Subcutaneous abdominal adipose tissue (tissue), 5 donors: ENCODE data around the gene REXO5.
"Not testable (repeated sequence)": the region's sequence is repeated elsewhere in the genome, so short reads cannot be mapped to it uniquely, and the experiment has no call there.

Experiments used
- H3K27ac ChIP-seq: one replicate; pipeline ENCODE4 v1.7.0; 2013; ENCODE audit warnings: low read depth, mild to moderate bottlenecking, inconsistent platforms, low read length, moderate library complexity
- H3K27me3 ChIP-seq, 5 donors: one replicate each; pipeline ENCODE4 v1.7.0; 2013; ENCODE audit warnings: low read length in 5 of 5, inconsistent platforms in 1 of 5; ENCODE audit not compliant: control insufficient read depth in 5 of 5, insufficient read depth in 4 of 5
- H3K36me3 ChIP-seq, 5 donors: one replicate each; pipeline ENCODE4 v1.7.0; 2013; ENCODE audit warnings: low read length in 5 of 5; ENCODE audit not compliant: control insufficient read depth in 5 of 5, insufficient read depth in 5 of 5
- H3K4me1 ChIP-seq, 5 donors: one replicate each; pipeline ENCODE4 v1.7.0; 2013; ENCODE audit warnings: low read length in 5 of 5, mild to moderate bottlenecking in 3 of 5, moderate library complexity in 1 of 5; ENCODE audit not compliant: control insufficient read depth in 5 of 5, insufficient read depth in 5 of 5
- H3K4me3 ChIP-seq, 5 donors: one replicate each; pipeline ENCODE4 v1.7.0; 2013; ENCODE audit warnings: low read length in 5 of 5, low read depth in 1 of 5
- H3K9ac ChIP-seq, 5 donors: one replicate each; pipeline ENCODE4 v1.7.0; 2013; ENCODE audit warnings: low read length in 5 of 5, mild to moderate bottlenecking in 4 of 5, moderate library complexity in 3 of 5
- H3K9me3 ChIP-seq, 5 donors: one replicate each; pipeline ENCODE4 v1.7.0; 2013; ENCODE audit warnings: low read length in 5 of 5; ENCODE audit not compliant: control insufficient read depth in 5 of 5
- donor health status: healthy.
- donor health status: healthy.
- donor health status: healthy.
- donor health status: healthy.
- donor health status: healthy.

The REXO5 gene

GRCh38 chr16:20798364-20798763, 8.0 kb upstream of the REXO5 start:
- Histone ChIP-seq H3K4me1 (no peaks in the 10 kb centered on the region), H3K9ac (no peak overlapping the region), H3K27me3 (no peaks in the 10 kb centered on the region), H3K36me3 (peaks cover 9 to 35% (median 20%) of the 10 kb centered on the region in 5 donors), H3K4me3 (no peak overlapping the region), H3K9me3 (no peaks in the 10 kb centered on the region), H3K27ac (no peak overlapping the region)

DNA sequence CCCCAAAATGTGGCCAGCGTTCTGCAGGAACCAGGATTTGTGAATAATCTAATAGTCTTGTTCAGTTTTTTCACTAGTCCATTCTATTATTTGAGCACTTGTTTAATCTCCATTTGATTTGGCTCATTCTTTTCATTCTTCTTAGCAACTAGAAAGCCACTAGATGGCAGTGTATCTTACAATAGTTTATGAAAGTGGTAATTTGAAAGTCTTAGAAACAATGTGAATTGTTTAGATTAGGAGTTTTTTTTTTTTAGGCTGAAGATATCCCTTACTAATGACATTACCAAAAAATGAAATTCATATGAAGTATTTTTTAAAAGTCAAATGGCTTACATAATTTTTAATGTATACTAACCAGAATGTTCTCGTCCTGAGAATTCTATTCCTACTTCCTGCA, 6.7 kb upstream of the REXO5 start:
- Histone ChIP-seq H3K9me3 (no peaks in the 10 kb centered on the region), H3K36me3 (peaks cover 9 to 35% (median 20%) of the 10 kb centered on the region in 5 donors), H3K27me3 (no peaks in the 10 kb centered on the region), H3K9ac (no peak overlapping the region), H3K4me3 (no peak overlapping the region), H3K4me1 (no peaks in the 10 kb centered on the region), H3K27ac (no peak overlapping the region)

- H3K27ac ChIP-seq: no peak overlapping the region
- H3K4me1 ChIP-seq: peaks cover 0 to 11% (median 10%) of the 10 kb centered on the region in 5 donors
- H3K27me3 ChIP-seq: no peaks in the 10 kb centered on the region
- H3K9ac ChIP-seq: no peak overlapping the region
- no peaks in the 10 kb centered on the region for H3K9me3 ChIP-seq
- H3K36me3 ChIP-seq: peaks cover 9 to 29% (median 19%) of the 10 kb centered on the region in 5 donors
- H3K4me3 ChIP-seq: no peak overlapping the region
Measured at GRCh38 chr16:20801278-20801677, 5.0 kb upstream of the REXO5 start.

DNA sequence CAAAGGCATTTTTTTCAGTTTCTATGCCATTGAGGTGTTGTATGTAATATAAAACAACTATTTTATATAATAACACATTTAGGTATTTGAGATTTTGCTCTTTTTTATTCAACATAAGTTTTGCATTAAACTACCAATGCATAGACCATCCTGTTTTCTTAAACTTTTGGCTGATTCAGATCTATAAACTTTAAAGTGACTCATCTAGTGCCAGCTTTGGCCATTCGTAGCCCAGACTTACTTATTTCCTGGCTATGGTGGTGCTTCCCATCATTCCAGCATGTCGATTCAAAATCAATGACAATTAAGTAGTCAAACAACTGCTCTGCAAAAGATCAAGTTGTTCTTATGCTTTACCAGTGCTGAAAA, 3.2 kb upstream of the REXO5 start:
- Histone ChIP-seq H3K9me3 (no peaks in the 10 kb centered on the region), H3K27me3 (no peaks in the 10 kb centered on the region), H3K4me1 (peaks cover 0 to 24% (median 18%) of the 10 kb centered on the region in 5 donors), H3K9ac (no peak overlapping the region), H3K36me3 (peaks cover 3 to 16% (median 10%) of the 10 kb centered on the region in 5 donors), H3K27ac (no peak overlapping the region), H3K4me3 (no peak overlapping the region)

- H3K27me3 ChIP-seq: no peaks in the 10 kb centered on the region
- H3K9ac ChIP-seq: no peak overlapping the region
- H3K4me3 ChIP-seq: no peak overlapping the region
Measured at GRCh38 chr16:20803561-20804214, 2.6 kb upstream of the REXO5 start.

GRCh38 chr16:20805684-20806167, 601 bp upstream of the REXO5 start:
- H3K27ac ChIP-seq: peak overlapping the region; percentile 94
- peak overlapping the region; percentile 82 to 95 (median 89) for H3K9ac ChIP-seq
- not testable (repeated sequence) for H3K36me3 ChIP-seq, H3K27me3 ChIP-seq, H3K9me3 ChIP-seq
- peak overlapping the region; percentile 89 to 97 (median 95) for H3K4me3 ChIP-seq
- H3K4me1 ChIP-seq: peaks cover 0 to 24% (median 18%) of the 10 kb centered on the region in 5 donors

More at GRCh38 chr16:20803561-20804214, 2.6 kb upstream of the REXO5 start:
- Histone ChIP-seq H3K27ac (no peak overlapping the region), H3K4me1 (peaks cover 0 to 24% (median 18%) of the 10 kb centered on the region in 5 donors), H3K9me3 (no peaks in the 10 kb centered on the region), H3K36me3 (peaks cover 0 to 13% (median 5%) of the 10 kb centered on the region in 5 donors)

GRCh38 chr16:20807862-20808261, 1.5 kb downstream of the REXO5 start:
- H3K4me1 ChIP-seq: peaks cover 0 to 24% (median 18%) of the 10 kb centered on the region in 5 donors
- no peak overlapping the region for H3K9ac ChIP-seq
- no peak overlapping the region for H3K4me3 ChIP-seq
- H3K9me3 ChIP-seq: no peaks in the 10 kb centered on the region
- H3K27ac ChIP-seq: no peak overlapping the region
- no peaks in the 10 kb centered on the region for H3K36me3 ChIP-seq
- no peaks in the 10 kb centered on the region for H3K27me3 ChIP-seq

DNA sequence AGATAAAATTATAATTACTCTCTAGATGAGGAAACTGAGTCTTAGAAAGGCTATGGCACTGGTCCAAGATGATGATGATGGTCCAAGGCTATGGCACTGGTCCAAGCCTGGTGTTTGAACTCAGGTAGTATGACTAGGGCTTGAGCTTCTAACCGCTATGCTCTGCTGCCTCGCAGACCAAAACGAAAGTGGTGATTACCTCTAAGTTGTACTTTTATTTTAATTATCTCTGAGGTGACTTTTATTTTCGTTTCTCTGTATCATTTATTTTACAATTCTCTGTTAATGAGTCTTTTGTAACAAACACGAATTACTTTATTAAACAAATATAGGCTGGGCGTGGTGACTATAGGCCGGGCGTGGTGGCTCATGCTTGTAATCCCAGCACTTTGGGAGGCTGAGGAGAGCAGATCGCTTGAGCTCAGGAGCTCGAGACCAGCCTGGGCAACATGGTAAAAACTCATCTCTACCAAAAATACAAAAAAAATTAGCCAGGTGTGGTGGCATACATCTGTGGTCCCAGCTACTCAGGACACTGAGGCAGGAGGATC, 5.6 kb downstream of the REXO5 start:
- Histone ChIP-seq H3K9me3 (no peaks in the 10 kb centered on the region), H3K4me3 (no peak overlapping the region), H3K27ac (no peak overlapping the region), H3K9ac (no peak overlapping the region), H3K4me1 (peaks cover 0 to 7% (median 6%) of the 10 kb centered on the region in 5 donors), H3K27me3 (no peaks in the 10 kb centered on the region), H3K36me3 (peaks cover 4 to 18% (median 9%) of the 10 kb centered on the region in 5 donors)

DNA sequence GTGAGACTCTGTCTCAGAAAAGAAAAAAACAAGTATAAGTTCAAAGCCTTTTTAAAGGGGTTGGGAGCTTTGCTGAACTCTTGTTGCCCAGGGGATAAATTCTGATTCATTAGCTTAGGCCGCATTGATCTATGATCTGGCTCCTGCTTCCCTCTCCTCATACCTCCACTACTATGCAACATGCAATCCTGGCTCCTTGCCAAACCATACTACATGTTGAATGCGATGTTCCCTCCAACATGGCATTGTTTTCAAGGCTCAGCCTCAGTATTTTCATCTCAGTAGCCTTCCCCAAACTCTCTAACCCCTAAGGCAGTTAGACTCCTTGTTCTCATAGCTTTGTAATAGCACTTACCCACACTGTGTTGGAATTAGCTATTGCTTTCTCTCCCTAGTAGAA, 6.2 kb downstream of the REXO5 start:
- no peaks in the 10 kb centered on the region for H3K27me3 ChIP-seq
- H3K9ac ChIP-seq: no peak overlapping the region
- no peak overlapping the region for H3K27ac ChIP-seq
- H3K4me1 ChIP-seq: peaks cover 0 to 1% (median under 1%) of the 10 kb centered on the region in 5 donors
- no peaks in the 10 kb centered on the region for H3K9me3 ChIP-seq
- H3K36me3 ChIP-seq: peaks cover 4 to 20% (median 10%) of the 10 kb centered on the region in 5 donors
- no peak overlapping the region for H3K4me3 ChIP-seq

DNA sequence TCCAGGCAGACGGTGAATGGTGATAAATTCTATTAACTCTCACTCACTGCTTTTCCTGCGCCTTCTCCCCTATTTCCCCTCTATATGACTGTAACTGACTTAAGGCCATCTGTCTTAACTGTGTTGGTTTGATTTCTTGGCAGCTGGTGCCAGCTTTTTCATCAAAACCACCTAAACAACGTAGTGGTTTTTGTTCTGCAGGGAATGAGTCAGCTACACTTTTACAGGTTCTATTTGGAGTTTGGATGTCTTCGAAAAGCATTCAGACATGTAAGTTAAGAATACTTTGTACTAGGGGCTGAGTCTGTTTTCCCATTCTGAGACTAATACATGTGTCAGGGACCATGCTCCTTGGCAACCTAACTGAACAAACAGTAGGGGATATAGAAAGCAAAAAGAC, 8.5 kb downstream of the REXO5 start:
- H3K36me3 ChIP-seq: peaks cover 4 to 24% (median 15%) of the 10 kb centered on the region in 5 donors
- no peaks in the 10 kb centered on the region for H3K9me3 ChIP-seq
- H3K4me3 ChIP-seq: no peak overlapping the region
- no peaks in the 10 kb centered on the region for H3K4me1 ChIP-seq
- H3K27me3 ChIP-seq: no peaks in the 10 kb centered on the region
- H3K27ac ChIP-seq: no peak overlapping the region
- no peak overlapping the region for H3K9ac ChIP-seq
